Measurements from ENCODE around the gene CYTH4.

- TF ChIP-seq, protein P1, sequence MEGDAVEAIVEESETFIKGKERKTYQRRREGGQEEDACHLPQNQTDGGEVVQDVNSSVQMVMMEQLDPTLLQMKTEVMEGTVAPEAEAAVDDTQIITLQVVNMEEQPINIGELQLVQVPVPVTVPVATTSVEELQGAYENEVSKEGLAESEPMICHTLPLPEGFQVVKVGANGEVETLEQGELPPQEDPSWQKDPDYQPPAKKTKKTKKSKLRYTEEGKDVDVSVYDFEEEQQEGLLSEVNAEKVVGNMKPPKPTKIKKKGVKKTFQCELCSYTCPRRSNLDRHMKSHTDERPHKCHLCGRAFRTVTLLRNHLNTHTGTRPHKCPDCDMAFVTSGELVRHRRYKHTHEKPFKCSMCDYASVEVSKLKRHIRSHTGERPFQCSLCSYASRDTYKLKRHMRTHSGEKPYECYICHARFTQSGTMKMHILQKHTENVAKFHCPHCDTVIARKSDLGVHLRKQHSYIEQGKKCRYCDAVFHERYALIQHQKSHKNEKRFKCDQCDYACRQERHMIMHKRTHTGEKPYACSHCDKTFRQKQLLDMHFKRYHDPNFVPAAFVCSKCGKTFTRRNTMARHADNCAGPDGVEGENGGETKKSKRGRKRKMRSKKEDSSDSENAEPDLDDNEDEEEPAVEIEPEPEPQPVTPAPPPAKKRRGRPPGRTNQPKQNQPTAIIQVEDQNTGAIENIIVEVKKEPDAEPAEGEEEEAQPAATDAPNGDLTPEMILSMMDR (IDR thresholded peaks at IDR 0.05), result no peak
- no peak for TF ChIP-seq POLR2AphosphoS5 (IDR thresholded peaks at IDR 0.05)
- TF ChIP-seq EP300 (IDR thresholded peaks at IDR 0.05), result no peak
These were observed 493 bp upstream of the CYTH4 start for GRCh38 chr22:37281646-37282384.

All from gastroesophageal sphincter (tissue), 3 donors.